Measurements from ENCODE around the gene NCBP2L.

NCBP2L gene

DNA sequence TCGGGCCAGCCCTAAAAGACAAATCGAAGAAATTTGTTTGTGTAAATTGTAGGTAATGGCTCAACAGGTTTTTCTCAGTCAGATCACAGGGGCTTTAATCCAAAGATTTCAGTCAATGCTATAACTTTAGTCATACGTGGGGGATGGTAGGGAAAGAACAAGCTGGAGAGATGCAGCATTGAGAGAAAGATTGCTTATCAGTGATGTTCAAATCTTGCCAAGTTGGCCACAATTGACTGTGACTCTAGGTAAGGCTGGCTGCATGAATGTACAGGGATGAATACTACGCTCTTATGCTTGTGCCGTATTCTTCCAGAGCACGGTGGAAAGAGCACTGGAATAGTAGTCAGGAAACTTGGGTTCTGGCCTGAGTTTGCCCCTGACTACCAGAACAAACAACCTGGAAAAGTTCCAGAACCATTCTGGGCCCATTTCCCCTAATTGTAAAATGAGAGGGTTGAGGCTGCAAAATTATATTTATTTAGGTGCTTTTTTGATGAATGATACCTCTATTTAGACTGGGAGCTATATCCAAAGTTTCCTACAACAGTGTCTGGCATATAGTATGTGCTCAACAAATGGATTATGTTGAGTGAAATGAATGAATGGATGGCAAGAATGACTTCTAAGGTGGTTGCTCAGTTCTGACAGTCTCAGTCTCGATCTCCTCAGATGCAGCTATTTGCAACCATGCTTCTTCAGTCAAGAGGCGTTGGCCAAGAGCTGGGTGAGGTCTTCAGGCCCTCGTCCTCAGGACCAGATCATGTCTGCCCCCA lies 46.4 kb upstream of the NCBP2L start:
- Histone ChIP-seq H3K27ac (ENCODE audit: low read length) (no peak overlapping the region), H4K20me1 (ENCODE audit: insufficient read depth, low read length) (no peaks in the 10 kb centered on the region), H3K27me3 (ENCODE audit: low read depth, low read length) (no peaks in the 10 kb centered on the region), H3K4me1 (ENCODE audit: low read length) (peaks cover 22% of the 10 kb centered on the region), H3K4me3 (ENCODE audit: low read length) (no peak overlapping the region), H3K4me2 (ENCODE audit: low read length) (no peak overlapping the region), H2AFZ (ENCODE audit: low read depth, low read length) (no peak overlapping the region), H3K36me3 (replicated peaks; ENCODE audit: low read depth, low read length) (no peaks in the 10 kb centered on the region), H3K79me2 (ENCODE audit: low read length) (no peaks in the 10 kb centered on the region), H3K9me3 (ENCODE audit: insufficient read depth, low read length) (no peaks in the 10 kb centered on the region), H3K9ac (ENCODE audit: low read length) (no peak overlapping the region)
- TF ChIP-seq, protein P1, sequence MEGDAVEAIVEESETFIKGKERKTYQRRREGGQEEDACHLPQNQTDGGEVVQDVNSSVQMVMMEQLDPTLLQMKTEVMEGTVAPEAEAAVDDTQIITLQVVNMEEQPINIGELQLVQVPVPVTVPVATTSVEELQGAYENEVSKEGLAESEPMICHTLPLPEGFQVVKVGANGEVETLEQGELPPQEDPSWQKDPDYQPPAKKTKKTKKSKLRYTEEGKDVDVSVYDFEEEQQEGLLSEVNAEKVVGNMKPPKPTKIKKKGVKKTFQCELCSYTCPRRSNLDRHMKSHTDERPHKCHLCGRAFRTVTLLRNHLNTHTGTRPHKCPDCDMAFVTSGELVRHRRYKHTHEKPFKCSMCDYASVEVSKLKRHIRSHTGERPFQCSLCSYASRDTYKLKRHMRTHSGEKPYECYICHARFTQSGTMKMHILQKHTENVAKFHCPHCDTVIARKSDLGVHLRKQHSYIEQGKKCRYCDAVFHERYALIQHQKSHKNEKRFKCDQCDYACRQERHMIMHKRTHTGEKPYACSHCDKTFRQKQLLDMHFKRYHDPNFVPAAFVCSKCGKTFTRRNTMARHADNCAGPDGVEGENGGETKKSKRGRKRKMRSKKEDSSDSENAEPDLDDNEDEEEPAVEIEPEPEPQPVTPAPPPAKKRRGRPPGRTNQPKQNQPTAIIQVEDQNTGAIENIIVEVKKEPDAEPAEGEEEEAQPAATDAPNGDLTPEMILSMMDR (IDR thresholded peaks at IDR 0.05; ENCODE audit: low read depth, low read length) = no peak
- TF ChIP-seq EZH2phosphoT487 (IDR thresholded peaks at IDR 0.05; ENCODE audit: low read depth) = no peak

DNA sequence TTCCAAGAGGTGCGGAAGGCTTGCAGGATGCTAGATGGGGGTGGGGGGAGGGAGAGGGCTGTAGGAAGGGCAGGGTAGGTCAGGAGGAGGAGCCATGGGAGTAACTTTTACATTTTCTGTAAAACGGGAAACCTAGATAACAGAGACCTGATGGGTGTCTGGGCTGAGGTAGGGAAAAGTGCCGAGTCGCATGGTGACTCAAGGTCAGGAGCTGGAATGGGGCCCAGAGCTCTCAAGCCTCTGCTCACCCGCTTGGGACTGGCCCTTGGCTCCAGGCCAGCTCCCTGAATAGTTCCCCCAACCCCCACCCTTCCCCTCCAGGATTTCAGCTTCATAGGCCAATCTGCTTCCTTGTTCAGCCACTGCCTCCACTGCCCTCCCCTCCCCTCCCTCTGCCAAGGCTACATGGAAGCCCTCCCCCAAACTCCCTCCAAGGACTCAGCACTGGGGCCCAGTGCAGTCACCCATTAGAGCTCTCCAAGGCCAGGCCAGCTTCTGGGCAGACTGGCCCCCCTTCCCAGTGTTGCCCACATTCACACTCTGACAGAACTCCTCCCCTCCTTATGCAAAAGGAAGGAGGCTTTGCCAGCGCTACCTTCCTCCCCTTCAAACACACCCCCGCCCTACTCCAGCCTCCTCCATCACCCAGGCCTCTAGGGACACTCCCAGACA lies 45.6 kb upstream of the NCBP2L start:
- no peak overlapping the region for H3K4me3 ChIP-seq (ENCODE audit: low read length)
- no peaks in the 10 kb centered on the region for H3K36me3 ChIP-seq (replicated peaks; ENCODE audit: low read depth, low read length)
- no peaks in the 10 kb centered on the region for H4K20me1 ChIP-seq (ENCODE audit: insufficient read depth, low read length)
- H3K4me2 ChIP-seq (ENCODE audit: low read length) = no peak overlapping the region
- H3K9me3 ChIP-seq (ENCODE audit: insufficient read depth, low read length) = no peaks in the 10 kb centered on the region
- no peak overlapping the region for H2AFZ ChIP-seq (ENCODE audit: low read depth, low read length)
- H3K4me1 ChIP-seq (ENCODE audit: low read length) = peaks cover 22% of the 10 kb centered on the region
- H3K27me3 ChIP-seq (ENCODE audit: low read depth, low read length) = no peaks in the 10 kb centered on the region
- no peaks in the 10 kb centered on the region for H3K79me2 ChIP-seq (ENCODE audit: low read length)
- no peak for TF ChIP-seq EZH2phosphoT487 (IDR thresholded peaks at IDR 0.05; ENCODE audit: low read depth)
- TF ChIP-seq, protein P1 (IDR thresholded peaks at IDR 0.05; ENCODE audit: low read depth, low read length) = no peak
- no peak overlapping the region for H3K27ac ChIP-seq (ENCODE audit: low read length)
- no peak overlapping the region for H3K9ac ChIP-seq (ENCODE audit: low read length)

DNA sequence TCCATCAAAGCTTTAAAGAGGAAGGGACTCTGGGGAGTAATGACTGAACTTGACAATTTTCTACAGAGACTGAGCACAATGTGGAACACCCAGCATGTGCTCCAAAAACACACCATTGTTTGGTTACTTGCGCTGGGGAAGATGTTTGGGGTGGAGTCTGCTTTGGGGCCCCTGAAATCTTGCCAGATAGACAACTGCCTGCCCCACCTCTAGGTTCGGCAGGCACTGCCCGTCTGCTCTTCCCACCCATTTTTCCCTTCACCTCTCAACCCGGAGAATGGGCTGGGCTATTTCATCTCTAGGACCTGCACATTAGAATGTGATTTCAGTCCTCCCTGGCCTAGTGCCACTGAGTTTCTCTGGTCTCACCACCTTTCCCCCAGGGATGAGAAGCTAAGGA lies 43.8 kb upstream of the NCBP2L start:
- Histone ChIP-seq H3K27ac (ENCODE audit: low read length) (no peak overlapping the region), H3K9ac (ENCODE audit: low read length) (no peak overlapping the region), H3K4me1 (ENCODE audit: low read length) (peaks cover 21% of the 10 kb centered on the region), H3K27me3 (ENCODE audit: low read depth, low read length) (no peaks in the 10 kb centered on the region), H3K4me3 (ENCODE audit: low read length) (no peak overlapping the region), H3K9me3 (ENCODE audit: insufficient read depth, low read length) (no peaks in the 10 kb centered on the region), H3K4me2 (ENCODE audit: low read length) (no peak overlapping the region), H3K79me2 (ENCODE audit: low read length) (no peaks in the 10 kb centered on the region), H2AFZ (ENCODE audit: low read depth, low read length) (no peak overlapping the region), H4K20me1 (ENCODE audit: insufficient read depth, low read length) (no peaks in the 10 kb centered on the region), H3K36me3 (replicated peaks; ENCODE audit: low read depth, low read length) (no peaks in the 10 kb centered on the region)
- TF ChIP-seq, protein P1 (IDR thresholded peaks at IDR 0.05; ENCODE audit: low read depth, low read length) = no peak
- no peak for TF ChIP-seq EZH2phosphoT487 (IDR thresholded peaks at IDR 0.05; ENCODE audit: low read depth)

DNA sequence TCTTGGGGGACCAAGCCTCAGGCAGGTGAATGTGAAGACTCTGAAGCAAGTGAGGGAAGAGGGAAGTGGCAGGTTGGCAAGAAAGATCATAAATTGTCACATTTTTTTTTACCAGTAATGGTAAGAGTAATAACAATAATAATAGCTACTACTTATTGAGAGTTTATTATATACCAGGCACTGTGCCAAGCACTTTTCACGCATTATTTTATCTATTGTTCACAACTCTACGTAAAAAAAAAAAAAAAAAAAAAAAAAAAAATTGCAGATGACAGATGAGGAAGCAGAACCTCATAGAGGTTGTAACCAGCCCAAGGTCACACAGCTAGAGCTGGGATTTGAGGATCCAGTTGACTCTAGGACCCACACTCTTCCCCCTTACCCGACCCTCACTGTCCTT lies 42.9 kb upstream of the NCBP2L start:
- H3K36me3 ChIP-seq (replicated peaks; ENCODE audit: low read depth, low read length) = no peaks in the 10 kb centered on the region
- no peak overlapping the region for H3K9ac ChIP-seq (ENCODE audit: low read length)
- H3K4me1 ChIP-seq (ENCODE audit: low read length) = peaks cover 11% of the 10 kb centered on the region
- H3K27me3 ChIP-seq (ENCODE audit: low read depth, low read length) = no peaks in the 10 kb centered on the region
- H3K4me3 ChIP-seq (ENCODE audit: low read length) = no peak overlapping the region
- TF ChIP-seq, protein P1 (IDR thresholded peaks at IDR 0.05; ENCODE audit: low read depth, low read length) = no peak
- TF ChIP-seq EZH2phosphoT487 (IDR thresholded peaks at IDR 0.05; ENCODE audit: low read depth) = no peak
- H2AFZ ChIP-seq (ENCODE audit: low read depth, low read length) = no peak overlapping the region
- H3K27ac ChIP-seq (ENCODE audit: low read length) = no peak overlapping the region
- no peak overlapping the region for H3K4me2 ChIP-seq (ENCODE audit: low read length)
- H3K9me3 ChIP-seq (ENCODE audit: insufficient read depth, low read length) = no peaks in the 10 kb centered on the region
- H3K79me2 ChIP-seq (ENCODE audit: low read length) = no peaks in the 10 kb centered on the region
- no peaks in the 10 kb centered on the region for H4K20me1 ChIP-seq (ENCODE audit: insufficient read depth, low read length)

All from OCI-LY3 (cell line).